ENCODE data around the gene TRIB2. TPM values are rescaled to one million over a fixed set of nuclear protein-coding genes. Genes with fewer than 3 reads are reported as not detected.

TRIB2 gene
- total and polyA plus RNA-seq, 9 of the 15 experiments (the other 6 are each of a cell fraction or from before 2014, with no cell fraction given): 9.0 to 39.0 (median 26.3) TPM

GRCh38 chr2:12727065-12727464 lies 10.3 kb downstream of the TRIB2 start (continued):
- TF ChIP-seq HMGXB4 (CRISPR knock-in tag; IDR thresholded peaks at IDR 0.05): no peak
- TF ChIP-seq OTX1 (CRISPR knock-in tag; IDR thresholded peaks at IDR 0.05): no peak
- TF ChIP-seq DACH1 (IDR thresholded peaks at IDR 0.05; ENCODE audit: partially characterized antibody): no peak
- no peak for TF ChIP-seq XRCC3 (IDR thresholded peaks at IDR 0.05)
- TF ChIP-seq SNAPC5 (CRISPR knock-in tag; IDR thresholded peaks at IDR 0.05): no peak
- TF ChIP-seq ZNF280A (IDR thresholded peaks at IDR 0.05; ENCODE audit: low read depth, partially characterized antibody): no peak
- TF ChIP-seq CBX8 (IDR thresholded peaks at IDR 0.05; ENCODE audit: borderline replicate concordance, extremely low read depth, low read depth, low read length, poor library complexity, severe bottlenecking): no peak
- TF ChIP-seq GTF2B (IDR thresholded peaks at IDR 0.05; ENCODE audit: extremely low read depth, insufficient read length): no peak
- no peak for TF ChIP-seq TSHZ1 (CRISPR knock-in tag; IDR thresholded peaks at IDR 0.05)
